GM10266 (cell line): Measurements from ENCODE around the gene PTGDR.
A peak's percentile ranks its signal among the peaks of the same experiment; 100 is the strongest.

ENCODE experiments used
- DNase-seq: peaks from one replicate; pipeline ENCODE4 v3.0.0; 2012; ENCODE audit errors: extremely low spot score
- CTCF ChIP-seq: IDR thresholded peaks from 2 replicates; pipeline ENCODE4 v1.5.1; 2012; ENCODE audit warnings: mild to moderate bottlenecking, low read depth; ENCODE audit not compliant: control insufficient read depth, insufficient read depth; ENCODE audit errors: missing control alignments

The PTGDR gene

GRCh38 chr14:52307905-52308304 is 40.4 kb downstream of the PTGDR start:
- no peak for TF ChIP-seq CTCF
- no peak for DNase-seq

GRCh38 chr14:52310541-52310940 is 43.0 kb downstream of the PTGDR start:
- no peak for TF ChIP-seq CTCF
- no peak for DNase-seq

- DNase-seq: no peak
- no peak for TF ChIP-seq CTCF
These were observed 45.4 kb downstream of the PTGDR start for GRCh38 chr14:52312931-52313355.

GRCh38 chr14:52313462-52313861 is 46.0 kb downstream of the PTGDR start:
- no peak for TF ChIP-seq CTCF

GRCh38 chr14:52313903-52314594 is 46.6 kb downstream of the PTGDR start, which contains the start of gene PTGER2:
PTGER2 (plus strand) TSS chr14:52314312; CDS start chr14:52314549, 237 bp downstream.
- DNase-seq: peak; percentile 50
- TF ChIP-seq CTCF: no peak

More at GRCh38 chr14:52313462-52313861, 46.0 kb downstream of the PTGDR start:
- DNase-seq: no peak

GRCh38 chr14:52314595-52315354 is 47.3 kb downstream of the PTGDR start:
- TF ChIP-seq CTCF: no peak
- DNase-seq: no peak

- TF ChIP-seq CTCF: no peak
- DNase-seq: no peak
These were observed 47.8 kb downstream of the PTGDR start for GRCh38 chr14:52315355-52315718.
